Effector CD8-positive, alpha-beta T cell (primary cell): Measurements from ENCODE around the gene MROH8.

ENCODE experiments used
- DNase-seq: peaks from one replicate; lab custom pipeline; 2025; lab: John Stamatoyannopoulos, UW

MROH8 gene

GRCh38 chr20:37198932-37199660 lies 19.7 kb upstream of the MROH8 start:
- no peak for DNase-seq

GRCh38 chr20:37194621-37195417 lies 15.5 kb upstream of the MROH8 start:
- DNase-seq: no peak

- no peak for DNase-seq
These were observed 14.5 kb upstream of the MROH8 start for GRCh38 chr20:37193821-37194220.

GRCh38 chr20:37193226-37193625 lies 13.9 kb upstream of the MROH8 start:
- DNase-seq: no peak

- peak; percentile 49 for DNase-seq
These were observed 12.9 kb upstream of the MROH8 start for GRCh38 chr20:37192137-37192854.

- DNase-seq: no peak
These were observed 11.2 kb upstream of the MROH8 start for GRCh38 chr20:37190354-37191112.

GRCh38 chr20:37189416-37190016 lies 10.2 kb upstream of the MROH8 start:
- DNase-seq: no peak

- no peak for DNase-seq
These were observed 9.4 kb upstream of the MROH8 start for GRCh38 chr20:37188787-37189186.

- no peak for DNase-seq
These were observed 6.3 kb upstream of the MROH8 start for GRCh38 chr20:37185686-37186085.

- DNase-seq: no peak
These were observed 556 bp upstream of the MROH8 start for GRCh38 chr20:37179683-37180524.

GRCh38 chr20:37172836-37173235 lies 6.5 kb downstream of the MROH8 start:
- DNase-seq: no peak

GRCh38 chr20:37166867-37167266 lies 12.5 kb downstream of the MROH8 start:
- no peak for DNase-seq

- DNase-seq: no peak
These were observed 14.3 kb downstream of the MROH8 start for GRCh38 chr20:37165031-37165430.

GRCh38 chr20:37163832-37164554 lies 15.4 kb downstream of the MROH8 start:
- no peak for DNase-seq

- DNase-seq: no peak
These were observed 16.7 kb downstream of the MROH8 start for GRCh38 chr20:37162646-37163045.

- DNase-seq: no peak
These were observed 17.4 kb downstream of the MROH8 start for GRCh38 chr20:37161830-37162549.

GRCh38 chr20:37160683-37161082 lies 18.7 kb downstream of the MROH8 start:
- no peak for DNase-seq

- DNase-seq: no peak
These were observed 21.1 kb downstream of the MROH8 start for GRCh38 chr20:37158248-37158647.

- DNase-seq: no peak
These were observed 23.4 kb downstream of the MROH8 start for GRCh38 chr20:37155987-37156386.
